Aortic smooth muscle cell (primary cell): ENCODE measurements around the gene ZCCHC4. TPM values are rescaled to one million over a fixed set of nuclear protein-coding genes. Genes with fewer than 3 reads are reported as not detected.

Experiments used
- total RNA-seq: library from RNA; depleted of rRNA; stranded (reverse); fragments of >200 nt; gene quantifications from 2 replicates; pipeline ENCODE4 v1.2.3, GENCODE V29; 2014

ZCCHC4 gene
- total RNA-seq, result 6.5 TPM in 2 replicates

DNA sequence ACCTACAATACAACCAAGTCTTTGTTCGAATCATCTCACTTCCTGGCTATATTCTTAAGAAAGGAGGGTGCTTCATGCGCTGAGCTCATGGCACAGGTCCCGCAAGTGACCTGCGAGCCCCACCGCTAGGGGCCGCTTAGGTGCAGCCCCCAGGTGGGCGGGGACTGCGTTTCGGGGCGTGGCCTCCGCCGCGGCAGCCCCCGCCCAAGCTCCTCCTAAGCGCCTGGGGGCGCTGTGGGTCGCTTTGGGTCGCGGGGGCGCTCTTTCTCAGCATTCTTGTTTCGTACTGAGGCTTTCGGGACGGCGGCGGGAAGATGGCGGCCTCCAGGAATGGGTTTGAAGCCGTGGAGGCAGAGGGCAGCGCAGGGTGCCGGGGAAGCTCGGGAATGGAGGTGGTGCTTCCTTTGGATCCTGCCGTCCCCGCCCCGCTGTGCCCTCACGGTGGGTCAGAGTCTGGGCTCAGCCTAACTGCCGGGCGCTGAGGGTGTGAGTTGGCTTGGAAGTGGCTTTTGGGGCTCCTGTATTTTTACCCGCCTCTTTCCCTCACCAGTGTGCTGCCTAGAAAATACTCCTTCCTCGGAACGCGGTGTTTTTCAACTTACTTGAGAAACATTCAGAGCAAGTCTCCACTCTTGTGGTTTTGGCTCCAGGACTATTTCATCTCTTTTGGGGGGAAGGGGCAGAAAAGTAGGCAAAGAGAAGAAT is at the start of gene ZCCHC4:
TSS of gene ZCCHC4 (plus strand) at position 279 of the 705 bp plus-strand sequence. CDS start at position 315, 36 bp downstream.

GRCh38 chr4:25376754-25377571 is 64.4 kb downstream of the ZCCHC4 start, which contains the start of gene ANAPC4:
TSS of gene ANAPC4 (plus strand) at chr4:25377263. CDS start at chr4:25377428, 165 bp downstream.

Other genes with a start within 250 kb of the ZCCHC4 start
- 6.7 and 7.0 TPM in 2 replicates for gene SEPSECS, start 152.3 kb upstream of the ZCCHC4 start, total RNA-seq
- gene PI4K2B, start 78.7 kb upstream of the ZCCHC4 start, total RNA-seq, result 23.9 and 24.8 TPM in 2 replicates
- 30.8 and 33.0 TPM in 2 replicates for gene ANAPC4, start 64.5 kb downstream of the ZCCHC4 start, total RNA-seq